SW 1271 (cell line): ENCODE data around the gene COBL.

Source experiments
- DNase-seq, 2 experiments: peaks; one replicate each; lab custom pipeline; 2025; lab: John Stamatoyannopoulos, UW

Gene COBL

GRCh38 chr7:51325908-51326307 is 9.3 kb upstream of the COBL start:
- DNase-seq, result no peak

DNA sequence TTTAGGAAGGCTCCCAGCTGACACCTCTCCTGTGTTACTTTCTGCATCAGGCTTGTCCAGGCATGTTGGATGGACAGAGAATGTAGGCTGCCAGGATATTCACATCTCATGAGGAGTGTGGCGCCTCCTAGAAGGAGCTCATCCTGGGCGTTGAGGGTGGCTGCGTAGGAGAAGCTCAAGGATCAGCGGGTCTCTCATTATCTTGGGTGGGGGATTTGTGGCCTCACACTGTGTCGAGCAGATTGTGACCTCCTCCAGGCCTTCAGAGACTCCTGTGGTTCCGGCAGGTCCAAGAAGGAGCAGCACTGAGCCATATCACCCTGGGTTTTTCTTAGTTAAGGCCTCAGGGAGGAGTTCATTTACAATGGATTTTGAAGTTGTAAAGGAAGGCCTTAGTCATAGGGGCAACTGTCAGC is 8.7 kb upstream of the COBL start:
- DNase-seq, result no peak

DNA sequence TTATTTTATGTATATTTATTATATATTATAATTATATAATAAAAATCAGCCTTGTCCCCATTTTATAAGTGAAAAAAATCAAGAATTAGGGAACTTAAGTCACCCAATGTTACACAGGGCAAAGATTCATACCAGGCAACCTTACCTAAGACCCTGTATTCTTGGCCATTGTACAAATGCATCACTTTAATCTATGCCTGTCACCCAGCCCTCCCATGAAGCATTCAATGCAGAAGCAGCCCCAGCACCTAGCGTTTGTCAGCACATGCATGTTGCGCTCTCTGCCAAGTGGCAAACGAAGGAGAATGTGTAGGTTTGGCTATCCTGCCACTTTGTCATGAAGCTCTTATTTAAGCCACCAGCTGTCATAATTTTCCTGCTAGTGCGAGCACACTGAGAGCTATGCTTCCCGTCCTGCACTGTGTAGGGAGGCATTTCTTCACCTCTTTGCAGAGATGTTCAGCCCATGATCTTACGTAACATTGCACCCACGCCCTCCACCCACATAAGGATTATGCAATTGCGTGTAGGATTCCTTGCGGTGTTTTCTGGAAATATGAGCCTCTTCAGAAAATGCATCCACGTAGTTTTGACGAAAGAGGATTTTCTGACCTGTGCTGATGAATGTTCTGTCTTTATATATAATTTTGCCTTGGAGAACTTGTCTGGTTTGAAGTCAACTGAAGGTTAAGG is 7.7 kb upstream of the COBL start:
- DNase-seq, result no peak

GRCh38 chr7:51321961-51322515 is 5.4 kb upstream of the COBL start:
- DNase-seq, result no peak

DNA sequence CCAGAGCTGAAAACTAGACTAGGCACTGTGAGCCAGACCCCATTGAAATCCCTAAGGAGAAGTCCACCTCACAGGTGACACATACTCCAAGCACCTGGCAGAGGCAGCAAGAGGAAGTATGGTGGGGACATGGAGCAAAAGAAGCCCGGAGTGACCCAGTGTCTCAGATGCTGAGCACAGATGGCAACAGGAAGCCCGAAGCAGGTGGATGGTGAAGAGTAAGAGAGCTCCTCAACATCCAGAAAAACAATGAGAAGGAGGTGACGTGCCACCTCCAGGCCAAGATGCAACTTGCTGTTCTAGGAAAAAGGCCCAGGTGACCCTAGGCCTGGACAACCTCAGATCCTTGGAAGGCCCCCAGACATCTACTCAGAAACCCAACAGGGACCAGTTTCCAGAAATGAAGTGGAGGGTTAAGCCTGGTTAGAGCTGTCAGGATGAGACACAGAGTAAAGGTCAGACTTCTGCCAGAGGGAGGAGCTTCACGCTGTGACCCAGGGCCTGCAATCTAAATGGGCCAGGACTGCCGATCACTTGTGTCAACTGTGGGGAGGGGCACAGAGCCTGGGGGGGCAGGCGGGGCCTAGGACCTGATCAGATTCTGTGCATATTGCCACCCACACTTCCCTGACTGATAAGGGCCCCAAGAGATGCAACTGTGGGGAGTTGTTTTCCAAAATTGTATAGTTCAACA is 2.4 kb upstream of the COBL start:
- DNase-seq, result no peak

DNA sequence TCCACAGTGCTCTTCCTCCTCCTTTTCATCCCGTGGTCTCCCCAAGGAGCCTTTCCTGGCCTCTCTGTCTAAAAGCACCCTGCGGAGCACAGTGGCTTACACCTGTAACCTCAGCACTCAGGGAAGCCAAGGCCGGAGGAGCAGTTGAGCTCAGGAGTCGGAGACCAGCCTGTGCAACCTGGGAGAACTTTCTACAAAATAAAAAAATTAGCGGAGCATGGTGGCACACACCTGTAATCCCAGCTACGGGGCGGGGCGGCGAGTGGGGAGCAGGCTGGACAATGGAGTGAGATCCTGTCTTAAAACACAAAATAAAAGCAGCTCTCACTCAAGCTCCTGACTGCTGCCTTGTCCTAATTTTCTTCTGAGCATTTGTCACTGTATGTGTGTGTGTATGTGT is 1.4 kb upstream of the COBL start:
- no peak for DNase-seq

DNA sequence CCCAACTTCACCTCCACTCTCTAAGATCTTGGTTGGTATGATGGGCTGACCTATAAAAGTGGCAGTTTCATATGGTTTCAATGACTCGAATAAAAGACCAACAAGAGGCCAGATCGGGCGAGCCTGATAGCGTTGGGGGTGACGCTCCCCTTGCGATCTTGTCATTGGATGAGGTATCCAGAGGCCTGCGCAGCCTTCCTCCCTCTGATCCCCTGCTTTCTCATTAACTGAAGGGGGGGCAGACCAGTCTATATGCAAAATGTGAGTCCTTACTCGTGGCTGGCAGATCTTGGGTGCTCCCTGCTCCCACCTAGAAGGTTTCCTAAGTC is 937 bp upstream of the COBL start:
- DNase-seq, result no peak

DNA sequence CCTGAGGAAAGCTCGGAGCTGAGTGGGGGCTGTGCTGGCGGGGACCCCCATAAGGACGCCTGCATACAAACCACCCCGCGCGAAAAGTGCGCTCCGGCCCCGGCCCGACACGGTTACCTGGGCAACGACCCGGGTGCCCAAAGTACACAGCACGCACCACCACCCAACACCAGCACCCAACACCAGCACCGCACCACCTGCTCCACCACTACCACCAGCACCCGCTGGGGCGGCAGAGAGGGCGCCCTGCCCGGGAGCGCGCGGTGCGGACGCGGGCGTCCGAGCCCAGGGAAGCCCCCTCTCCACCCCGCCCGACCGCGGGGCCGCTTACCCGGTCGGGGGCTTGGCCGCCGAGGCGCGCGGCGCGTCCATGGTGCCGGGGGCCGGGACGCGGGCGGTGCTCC is 345 bp downstream of the COBL start:
- no peak for DNase-seq

DNA sequence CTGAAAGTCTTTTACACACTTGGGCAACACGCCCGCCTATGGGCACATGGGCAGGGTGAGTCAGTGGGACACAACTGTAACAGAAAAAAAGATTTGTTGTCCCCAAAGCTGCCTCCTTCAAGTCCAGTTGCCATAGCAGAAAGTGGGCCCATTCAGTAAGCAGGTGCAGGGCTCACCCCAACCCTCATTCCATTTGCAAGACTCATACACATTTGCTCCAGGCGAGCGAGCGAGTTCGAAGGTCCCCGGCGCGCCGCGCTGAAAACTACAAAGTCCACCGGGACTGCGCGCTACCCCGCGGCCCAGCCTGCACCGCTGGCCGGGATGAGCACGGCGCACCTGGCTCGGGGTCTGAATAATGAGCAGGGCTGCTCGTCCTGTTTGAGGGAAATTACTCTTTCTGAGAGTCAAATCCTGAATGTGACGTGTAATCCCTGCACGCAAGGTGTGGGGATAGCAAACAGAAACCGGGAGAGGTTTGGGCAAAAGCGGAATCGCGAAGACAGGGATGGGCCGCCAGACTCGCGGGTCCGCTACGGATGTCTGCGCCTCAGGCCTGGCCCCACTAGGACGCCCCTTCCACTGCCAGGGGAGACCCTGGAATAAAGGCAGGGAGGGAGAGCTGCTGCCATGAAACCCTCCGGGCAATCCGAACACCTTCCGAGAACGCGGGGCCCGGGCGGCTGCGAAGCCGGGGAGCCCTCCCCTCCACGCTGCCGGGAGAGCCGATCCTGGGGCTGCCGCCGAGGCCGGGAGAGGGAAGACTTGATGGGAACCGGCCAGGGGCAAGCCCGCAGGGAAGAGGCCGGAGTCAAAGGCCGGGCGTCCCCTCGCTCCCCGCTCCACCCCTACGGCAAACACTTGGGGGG is 982 bp downstream of the COBL start:
- DNase-seq, result no peak

DNA sequence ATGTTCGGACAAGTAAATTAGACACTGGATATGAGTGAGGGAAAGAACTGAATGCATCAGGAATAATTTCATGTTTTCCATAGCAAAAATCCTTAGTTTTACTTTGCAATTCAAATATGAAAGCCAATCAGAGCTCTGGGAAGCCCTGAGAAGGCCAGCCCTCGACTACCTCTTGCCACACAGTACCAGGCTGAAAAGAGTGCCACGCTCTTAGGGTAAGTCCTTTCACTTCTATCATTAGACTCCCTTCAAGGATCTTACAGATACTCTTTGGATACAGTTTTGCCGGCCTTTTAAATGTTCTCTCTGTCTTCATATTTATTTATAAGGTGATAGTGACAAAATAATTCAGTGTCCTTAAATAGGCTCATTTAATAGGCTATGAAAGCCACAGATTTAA is 1.9 kb downstream of the COBL start:
- no peak for DNase-seq

DNA sequence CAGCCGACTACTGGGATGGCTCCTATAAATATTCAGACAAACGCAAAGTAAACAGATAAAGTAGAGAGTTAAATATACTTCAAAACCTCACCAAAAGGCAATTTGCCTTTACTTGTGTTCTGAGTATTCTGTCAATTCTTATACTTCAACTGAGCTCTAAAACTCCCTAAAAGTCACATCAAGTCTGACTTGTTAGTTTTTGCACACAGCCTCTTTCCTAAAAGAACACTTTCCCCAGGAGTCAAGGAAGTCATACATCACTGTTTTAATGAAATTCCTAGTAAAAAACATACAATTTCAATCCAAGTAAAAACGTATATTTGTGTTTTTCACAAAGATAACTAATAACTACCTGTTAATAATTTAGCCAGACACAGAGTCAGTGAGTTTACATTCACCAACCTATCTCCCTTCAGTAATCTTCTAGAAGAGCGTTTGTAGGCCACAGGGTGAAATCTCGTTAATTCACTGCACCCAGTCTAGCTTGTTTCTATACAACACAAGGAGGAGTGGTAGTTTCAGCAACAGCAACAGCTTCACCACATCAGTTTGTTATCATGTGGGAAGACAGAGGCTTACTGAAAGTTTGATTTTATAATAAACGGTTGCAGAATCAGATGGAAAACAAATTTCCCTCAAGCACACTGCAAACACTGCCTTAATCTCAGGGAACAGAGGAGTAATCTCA is 2.7 kb downstream of the COBL start:
- DNase-seq, result no peak

DNA sequence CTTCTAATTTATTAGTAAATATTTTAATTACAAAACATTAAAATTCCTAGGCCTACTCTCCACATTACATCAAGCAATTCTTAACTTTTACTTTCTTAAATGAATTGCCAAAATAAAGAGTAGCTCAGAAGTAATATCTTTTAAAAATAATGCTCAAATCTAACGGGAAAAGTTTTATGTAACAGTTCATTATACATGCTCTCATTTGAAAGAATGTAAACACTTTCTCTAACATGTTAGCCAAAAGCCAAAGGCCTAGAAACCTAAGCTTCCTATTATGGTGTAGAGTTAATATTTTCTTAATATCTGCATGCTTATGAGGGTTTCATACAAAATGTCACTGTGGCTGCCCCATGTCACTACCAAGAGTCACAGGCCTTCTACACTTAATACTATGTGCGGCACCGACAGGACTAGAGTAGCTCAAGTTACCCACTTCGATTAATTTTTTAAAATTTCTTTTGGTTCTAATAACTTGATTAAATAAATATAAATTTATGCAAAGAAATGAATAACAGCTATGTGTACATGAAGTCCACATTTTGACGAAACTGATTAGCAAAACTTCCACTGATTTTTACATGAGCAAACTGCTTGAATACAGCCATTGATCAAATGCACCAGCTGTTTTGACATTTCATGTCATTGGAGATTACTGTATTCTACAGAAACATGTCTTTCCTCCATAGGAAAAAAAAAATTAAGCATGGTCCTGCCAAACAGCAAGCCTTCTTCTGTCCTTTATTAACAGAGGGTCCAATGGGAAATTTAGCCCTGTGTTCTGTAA is 3.5 kb downstream of the COBL start:
- no peak for DNase-seq

DNA sequence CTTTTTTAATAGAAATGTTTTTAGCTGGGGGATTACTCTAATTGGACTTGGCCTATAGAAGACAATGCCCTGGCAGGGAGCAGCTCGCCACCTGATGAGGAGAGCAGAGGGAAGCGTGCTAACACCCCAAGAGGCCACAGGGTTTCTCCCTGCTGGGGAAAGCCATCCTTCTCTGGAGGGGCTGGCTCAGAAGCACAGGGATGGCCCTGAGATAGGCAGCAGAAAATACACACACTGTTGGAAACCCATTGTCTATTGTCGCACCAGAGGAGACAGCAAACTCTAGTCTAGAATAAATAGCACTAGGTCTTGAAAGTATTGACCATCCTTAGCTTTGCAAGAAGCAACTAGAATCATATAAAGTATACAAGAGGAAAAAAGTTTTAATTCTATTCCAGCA is 5.4 kb downstream of the COBL start:
- no peak for DNase-seq

GRCh38 chr7:51310131-51310583 is 6.5 kb downstream of the COBL start:
- no peak for DNase-seq

GRCh38 chr7:51309361-51310130 is 7.1 kb downstream of the COBL start:
- no peak for DNase-seq

DNA sequence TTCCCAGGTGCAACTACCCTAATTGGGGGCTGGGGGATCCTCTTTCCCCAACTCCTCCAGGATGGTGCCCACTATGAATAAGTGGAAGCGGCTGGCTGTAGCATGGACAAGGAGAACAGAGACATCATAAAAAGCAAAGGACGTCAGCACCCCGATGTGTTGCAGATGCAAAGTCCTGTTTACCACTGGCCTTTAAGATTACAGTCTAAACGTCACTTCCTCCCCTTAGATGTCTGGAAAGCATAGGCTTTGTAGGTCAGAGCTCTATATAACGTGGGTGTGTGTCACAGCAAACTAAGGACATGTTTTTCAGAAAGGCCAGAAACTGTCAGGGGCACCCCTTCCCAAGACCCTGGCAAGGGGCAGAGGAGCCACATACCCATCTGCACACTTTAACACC is 7.9 kb downstream of the COBL start:
- no peak for DNase-seq

DNA sequence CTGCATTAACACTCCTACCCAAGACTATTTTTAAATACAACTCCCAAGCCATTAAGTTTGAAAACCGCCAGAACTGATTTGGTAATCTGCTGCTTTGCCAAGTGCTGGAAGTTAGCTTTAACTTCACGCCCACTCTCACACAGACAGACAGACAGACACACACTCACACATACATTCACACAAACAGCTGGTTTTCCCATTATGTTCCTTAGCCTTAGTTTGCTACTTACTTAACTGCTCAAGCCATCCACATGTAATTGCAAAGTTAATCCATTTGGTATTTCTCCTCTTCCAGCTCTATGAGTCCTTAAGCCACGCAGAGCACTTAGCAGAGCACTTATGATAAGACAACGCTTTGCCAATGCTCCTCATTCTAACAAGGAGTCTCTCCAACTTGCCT is 8.3 kb downstream of the COBL start:
- DNase-seq, result no peak

GRCh38 chr7:51307651-51308210 is 8.9 kb downstream of the COBL start:
- DNase-seq, result no peak

DNA sequence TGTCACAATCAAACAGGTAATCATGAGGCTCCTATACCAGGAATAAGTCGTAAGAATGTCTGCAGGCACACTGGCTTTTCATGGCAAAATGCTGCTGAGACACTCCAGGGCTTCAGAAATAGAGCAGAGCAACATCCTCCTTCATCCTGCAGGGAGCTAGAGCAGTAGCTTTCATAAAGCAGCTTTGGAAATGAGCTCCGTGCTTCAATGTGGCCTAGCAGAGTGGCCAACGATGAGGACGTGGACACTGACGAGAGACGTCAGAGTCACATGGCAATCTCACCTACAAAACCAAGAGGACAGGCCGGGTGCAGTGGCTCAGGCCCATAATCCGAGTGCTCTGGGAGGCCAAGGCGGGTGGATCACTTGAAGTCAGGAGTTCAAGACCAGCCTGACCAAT is 9.8 kb downstream of the COBL start:
- no peak for DNase-seq

DNA sequence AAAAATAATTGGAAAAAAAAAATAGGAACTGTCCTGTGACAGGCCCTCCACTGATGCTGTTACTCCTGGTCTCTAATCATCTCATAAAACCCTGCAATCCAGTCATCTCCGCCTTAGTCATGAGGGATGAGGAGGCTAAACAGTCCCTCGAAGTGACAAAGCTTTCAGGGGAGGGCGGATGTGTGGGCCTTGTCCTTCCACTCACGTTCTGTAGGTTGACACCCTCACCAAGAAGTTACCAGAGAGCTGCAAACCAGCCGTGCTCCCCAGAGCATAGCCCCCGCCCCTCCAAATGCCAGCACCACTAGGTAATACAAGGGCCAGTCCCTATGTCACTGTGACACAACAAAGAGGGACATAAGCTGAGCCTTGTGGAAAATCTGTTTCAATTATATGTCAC is 11.9 kb downstream of the COBL start:
- no peak for DNase-seq
